HepG2 (cell line): ENCODE results near the gene CEP83. TPM values are rescaled to one million over a fixed set of nuclear protein-coding genes. Genes with fewer than 3 reads are reported as not detected.
A peak's percentile ranks its signal among the peaks of the same experiment; 100 is the strongest.
"Not testable (repeated sequence)": the region's sequence is repeated elsewhere in the genome, so short reads cannot be mapped to it uniquely, and the experiment has no call there.

Experiments
- ATAC-seq: fragments of 200-7000 bp; cut with Tn5 transposase; 3 replicates; pipeline ENCODE4 v1.9.1; 2020; ENCODE audit warnings: mild to moderate bottlenecking, moderate library complexity
- BruUV-seq: library from RNA; stranded (reverse); fragments of 400-500 nt; replicated peaks from 2 replicates; lab custom pipeline; 2021; lab: Mats Ljungman, UMichigan
- CTCF ChIA-PET: fragments of 300-600 bp; formaldehyde crosslinking; extraction: SDS; loops from one replicate; lab custom pipeline; 2021; ENCODE audit warnings: low total read pairs, inconsistent platforms, low intra/inter-chr PET ratio; lab: Yijun Ruan, JAX
- POLR2A ChIA-PET: fragments of 350-600 bp; sonication (Branson Sonifier 250); formaldehyde crosslinking; loops from one replicate; lab custom pipeline; 2020; ENCODE audit warnings: antibody characterized with exemption, inconsistent platforms; lab: Yijun Ruan, JAX
- DNase-seq: peaks from one replicate; pipeline ENCODE4 v3.0.0-alpha.2; 2015; ENCODE audit warnings: low spot score
- FAIRE-seq: peaks from 3 replicates; lab custom pipeline; 2011; peaks lifted over from hg19 to GRCh38; lab: Jason Lieb, UNC
- H2AFZ ChIP-seq: one replicate; pipeline ENCODE4 v1.6.1; 2011; ENCODE audit warnings: low read length, inconsistent platforms
- H3K27ac ChIP-seq: fragments of 300-600 bp; 3 replicates; pipeline ENCODE4 v1.8.0; 2011; ENCODE audit warnings: mixed run types, mild to moderate bottlenecking, mixed read lengths, low read length, inconsistent platforms; ENCODE audit not compliant: insufficient read depth; ENCODE audit errors: extremely low read length
- H3K27me3 ChIP-seq, 2 experiments: fragments of 200-600 bp in 1 of 2; 2 replicates in 1 of 2; 3 replicates in 1 of 2; pipeline versions ENCODE4 v1.6.0 to v1.8.0; 2011; ENCODE audit warnings: low read length in 2 of 2, mild to moderate bottlenecking in 2 of 2, moderate library complexity in 2 of 2, inconsistent platforms in 1 of 2; ENCODE audit not compliant: insufficient read depth in 2 of 2, control insufficient read depth in 1 of 2
- H3K36me3 ChIP-seq, 2 experiments: fragments of 200-600 bp in 1 of 2; replicated peaks in 1 of 2; 2 replicates in 1 of 2; 3 replicates in 1 of 2; pipeline versions ENCODE4 v1.5.1 to v1.8.0; 2011; ENCODE audit warnings: low read length in 2 of 2, inconsistent platforms in 1 of 2; ENCODE audit not compliant: insufficient read depth in 2 of 2, control insufficient read depth in 1 of 2
- H3K4me1 ChIP-seq: 2 replicates; pipeline ENCODE4 v1.5.1; 2012; ENCODE audit warnings: low read length, inconsistent platforms; ENCODE audit not compliant: insufficient read depth
- H3K4me2 ChIP-seq: 2 replicates; pipeline ENCODE4 v1.6.0; 2011; ENCODE audit warnings: low read depth, low read length, inconsistent platforms
- H3K4me3 ChIP-seq, 3 experiments: fragments of 200-600 bp in 1 of 3; sonication (generic), shearing (Covaris generic) in 1 of 3; replicated peaks in 1 of 3; 2 replicates each; pipeline ENCODE4 v1.5.1; 2011 to 2016; ENCODE audit warnings: low read length in 3 of 3, inconsistent platforms in 2 of 3, low read depth in 2 of 3, mild to moderate bottlenecking in 2 of 3, control low read depth in 1 of 3, mixed read lengths in 1 of 3; ENCODE audit not compliant: insufficient read depth in 1 of 3
- H3K79me2 ChIP-seq: one replicate; pipeline ENCODE4 v1.6.1; 2011; ENCODE audit warnings: low read length, inconsistent platforms; ENCODE audit not compliant: insufficient read depth
- H3K9ac ChIP-seq: 2 replicates; pipeline ENCODE4 v1.6.0; 2011; ENCODE audit warnings: mild to moderate bottlenecking, low read depth, low read length, inconsistent platforms; ENCODE audit not compliant: insufficient read depth
- H3K9me3 ChIP-seq: 2 replicates; pipeline ENCODE4 v1.5.1; 2012; ENCODE audit warnings: mild to moderate bottlenecking, low read length
- H4K20me1 ChIP-seq: 2 replicates; pipeline ENCODE4 v1.6.0; 2011; ENCODE audit warnings: inconsistent platforms, mild to moderate bottlenecking, low read length, moderate library complexity; ENCODE audit not compliant: insufficient read depth
- BCL6 ChIP-seq: IDR thresholded peaks from 2 replicates; pipeline ENCODE4 v1.6.1; 2016; ENCODE audit warnings: missing genetic modification reagents, missing compliant biosample characterization
- CCDC6 ChIP-seq: sonication (generic); formaldehyde crosslinking; IDR thresholded peaks from 2 replicates; pipeline ENCODE4 v1.8.1; 2022; ENCODE audit warnings: mild to moderate bottlenecking, missing genetic modification reagents, moderate library complexity
- DPF2 ChIP-seq: sonication (generic); formaldehyde crosslinking; IDR thresholded peaks from 2 replicates; pipeline ENCODE4 v1.4.0; 2020; ENCODE audit warnings: mild to moderate bottlenecking, low read depth, missing genetic modification reagents, borderline replicate concordance
- DRAP1 ChIP-seq: IDR thresholded peaks from 2 replicates; pipeline ENCODE4 v1.6.1; 2016; ENCODE audit warnings: missing genetic modification reagents, missing compliant biosample characterization
- ELF1 ChIP-seq: sonication (generic); formaldehyde crosslinking; IDR thresholded peaks from 2 replicates; pipeline ENCODE4 v1.4.0; 2020; ENCODE audit warnings: missing genetic modification reagents
- FOXP4 ChIP-seq: sonication (generic); formaldehyde crosslinking; IDR thresholded peaks from 2 replicates; pipeline ENCODE4 v1.4.0; 2020; ENCODE audit warnings: missing genetic modification reagents
- GABPA ChIP-seq, 2 experiments: IDR thresholded peaks; 2 replicates each; pipeline ENCODE4 v1.6.1; 2011 to 2016; ENCODE audit warnings: low read depth in 2 of 2, low read length in 1 of 2, missing biosample characterization in 1 of 2, missing genetic modification characterization in 1 of 2
- KDM3A ChIP-seq: IDR thresholded peaks from 2 replicates; pipeline ENCODE4 v1.6.1; 2018; ENCODE audit warnings: low read depth, missing compliant biosample characterization
- MAZ ChIP-seq, 2 experiments: sonication (generic) in 1 of 2; formaldehyde crosslinking in 1 of 2; IDR thresholded peaks; 2 replicates each; pipeline versions ENCODE4 v1.5.0 to v1.6.1; 2012 to 2020; ENCODE audit warnings: low read depth in 2 of 2, mild to moderate bottlenecking in 2 of 2, borderline replicate concordance in 1 of 2, improper control_type of control experiment in 1 of 2, low read length in 1 of 2, missing genetic modification reagents in 1 of 2, moderate library complexity in 1 of 2
- MTA1 ChIP-seq: sonication (generic); formaldehyde crosslinking; IDR thresholded peaks from 2 replicates; pipeline ENCODE4 v1.4.0; 2020; ENCODE audit warnings: missing genetic modification reagents, mild to moderate bottlenecking, borderline replicate concordance
- MTERF4 ChIP-seq: sonication (generic); formaldehyde crosslinking; IDR thresholded peaks from 2 replicates; pipeline ENCODE4 v1.8.0; 2023; ENCODE audit warnings: mild to moderate bottlenecking, missing genetic modification reagents
- NONO ChIP-seq, 2 experiments: fragments of 450-650 bp in 1 of 2; sonication (generic) in 1 of 2; formaldehyde crosslinking in 1 of 2; IDR thresholded peaks in 1 of 2; conservative IDR thresholded peaks in 1 of 2; 2 replicates each; pipeline versions ENCODE4 v1.6.1 to v1.8.0; 2017 to 2022; ENCODE audit warnings: mild to moderate bottlenecking in 1 of 2, missing genetic modification reagents in 1 of 2, moderate library complexity in 1 of 2
- PHF20 ChIP-seq: sonication (generic); formaldehyde crosslinking; IDR thresholded peaks from 2 replicates; pipeline ENCODE4 v1.5.0; 2020; ENCODE audit warnings: mild to moderate bottlenecking, missing genetic modification reagents
- POGZ ChIP-seq: sonication (generic); formaldehyde crosslinking; IDR thresholded peaks from 2 replicates; pipeline ENCODE4 v1.4.0; 2020; ENCODE audit warnings: mild to moderate bottlenecking, missing genetic modification reagents
- POLR2G ChIP-seq: fragments of 200-400 bp; formaldehyde crosslinking; IDR thresholded peaks from 2 replicates; pipeline ENCODE4 v1.6.1; 2018; ENCODE audit warnings: mild to moderate bottlenecking, low read depth, low read length, moderate library complexity
- SP5 ChIP-seq: IDR thresholded peaks from 2 replicates; pipeline ENCODE4 v1.6.1; 2016; ENCODE audit warnings: low read depth, borderline replicate concordance
- ZNF317 ChIP-seq: sonication (generic); formaldehyde crosslinking; IDR thresholded peaks from 2 replicates; pipeline ENCODE4 v1.5.0; 2020; ENCODE audit warnings: mild to moderate bottlenecking, missing genetic modification reagents
- ZNF501 ChIP-seq: sonication (generic); formaldehyde crosslinking; IDR thresholded peaks from 2 replicates; pipeline ENCODE4 v1.5.1; 2020; ENCODE audit warnings: mild to moderate bottlenecking, moderate library complexity, missing genetic modification reagents
- ZNF589 ChIP-seq: sonication (generic); formaldehyde crosslinking; conservative IDR thresholded peaks from 2 replicates; pipeline ENCODE4 v1.8.0; 2022; ENCODE audit warnings: mild to moderate bottlenecking, moderate library complexity, missing genetic modification reagents
- whole genome bisulfite sequencing: methylation state at CpG from one replicate; pipeline ENCODE4 v1.1.6; 2017; ENCODE audit warnings: low lambda C conversion rate; 5-methylcytosine and 5-hydroxymethylcytosine counted together
- in situ Hi-C: cut with HindIII; loops from 2 replicates; pipeline ENCODE4 v1.10.0; 2017; ENCODE audit warnings: low pct_unique_long_range_greater_than_20kb; ENCODE audit not compliant: extremely low pct_ligation_motif_present
- intact Hi-C: fragments of 100-400 bp; cut with micrococcal nuclease; formaldehyde crosslinking; loops from one replicate; pipeline ENCODE4 v1.10.0; 2022; ENCODE audit not compliant: unreplicated experiment
- polyA plus RNA-seq, 8 experiments: library from polyadenylated mRNA; depleted of rRNA in 3 of 8; stranded (reverse) in 7 of 8; unstranded in 1 of 8; fragments of >200 nt; fragmentation: Illumina TruSeq in 4 of 8; extraction: Trizol in 4 of 8; gene quantifications; 2 replicates each; pipeline versions ENCODE4 v1.2.1 to v1.2.3, GENCODE V29; 2011 to 2016; ENCODE audit warnings: low read depth in 4 of 8, missing spikeins in 1 of 8, mixed read lengths in 1 of 8; ENCODE audit not compliant: insufficient read depth in 1 of 8
- total RNA-seq, 5 experiments: library from RNA; depleted of rRNA; stranded (reverse); fragments of >200 nt; fragmentation: Illumina TruSeq; extraction: Trizol; gene quantifications; 2 replicates each; pipeline ENCODE4 v1.2.3, GENCODE V29; 2016; ENCODE audit warnings: low read depth in 1 of 5

CEP83 gene
- total and polyA plus RNA-seq, 2 of the 13 experiments (the other 11 are each of a cell fraction or from before 2014, with no cell fraction given) = 6.2 to 19.2 TPM

GRCh38 chr12:94389482-94390129, 70.1 kb downstream of the CEP83 start:
- H3K79me2 ChIP-seq; BruUV-seq; CTCF ChIA-PET; H2AFZ ChIP-seq; H3K9me3 ChIP-seq; H3K36me3 ChIP-seq; H4K20me1 ChIP-seq; H3K27me3 ChIP-seq; in situ Hi-C loops; TF ChIP-seq NONO (IDR thresholded peaks at IDR 0.05); MAZ (IDR thresholded peaks at IDR 0.05; ENCODE audit: borderline replicate concordance, low read depth, low read length); GABPA (IDR thresholded peaks at IDR 0.05; ENCODE audit: low read depth, low read length): not testable (repeated sequence)
- Histone ChIP-seq H3K4me1 (peaks cover 33% of the 10 kb centered on the region), H3K27ac (peak overlapping the region; percentile 50), H3K4me3 (peak overlapping the region; percentile 37 to 50 (median 38); a peak in 4 of 6 replicates), H3K4me2 (peak overlapping the region; percentile 68), H3K9ac (peak overlapping the region; percentile 46)
- 42% methylated on average over 9 of the region's 16 CpGs for WGBS
- DNase-seq (peak; percentile 85), FAIRE-seq (peak; percentile 80), ATAC-seq (peak; percentile 95)
- POLR2A ChIA-PET = interaction anchor here (0.6 to 1.9 kb wide), 4 partner anchors 9 to 923 kb away, joined by 4 to 13 read pairs (median 4); no protein-coding TSS in a partner anchor
- intact Hi-C loops = loop anchor here (5.0 kb wide), 1 partner anchor 237 kb away; no protein-coding TSS in a partner anchor
- TF ChIP-seq POGZ (CRISPR knock-in tag) = peak; percentile 90
- peak; percentile 66; the same call in 1 of the 2 replicates for TF ChIP-seq MTA1 (CRISPR knock-in tag)
- TF ChIP-seq KDM3A = 0 out of 2 replicates have a peak, but pooled peaks have one; percentile 32
- TF ChIP-seq CCDC6 = peak; percentile 69; the same call in 1 of the 2 replicates
- 0 out of 2 replicates have a peak, but pooled peaks have one; percentile 32 for TF ChIP-seq ZNF589
- TF ChIP-seq MTERF4 (CRISPR knock-in tag) = peak; percentile 59; the same call in 1 of the 2 replicates
- TF ChIP-seq DRAP1 (CRISPR knock-in tag) = peak; percentile 83
- TF ChIP-seq ZNF317 (CRISPR knock-in tag) = peak; percentile 34; the same call in 1 of the 2 replicates
- 0 out of 2 replicates have a peak, but pooled peaks have one; percentile 27 for TF ChIP-seq FOXP4 (CRISPR knock-in tag)
- peak; percentile 29; the same call in 1 of the 2 replicates for TF ChIP-seq SP5
- 0 out of 2 replicates have a peak, but pooled peaks have one; percentile 19 for TF ChIP-seq DPF2 (CRISPR knock-in tag)
- peak; percentile 59; the same call in 1 of the 2 replicates for TF ChIP-seq NONO (CRISPR knock-in tag; conservative IDR thresholded peaks at IDR 0.05)
- 0 out of 2 replicates have a peak, but pooled peaks have one; percentile 43 for TF ChIP-seq MAZ (CRISPR knock-in tag; IDR thresholded peaks at IDR 0.05; ENCODE audit: low read depth)
- peak; percentile 39; the same call in 1 of the 2 replicates for TF ChIP-seq ZNF501 (CRISPR knock-in tag)
- peak; percentile 37; the same call in 1 of the 2 replicates for TF ChIP-seq POLR2G
- peak; percentile 66 for TF ChIP-seq ELF1 (CRISPR knock-in tag)
- TF ChIP-seq PHF20 (CRISPR knock-in tag) = peak; percentile 36; the same call in 1 of the 2 replicates
- peak; percentile 25; the same call in 1 of the 2 replicates for TF ChIP-seq BCL6 (CRISPR knock-in tag)
- TF ChIP-seq GABPA (CRISPR knock-in tag; IDR thresholded peaks at IDR 0.05; ENCODE audit: low read depth) = peak; percentile 56; the same call in 1 of the 2 replicates
